Osteocyte (in vitro differentiated cells): Measurements from ENCODE around the gene CDH4. TPM values are rescaled to one million over a fixed set of nuclear protein-coding genes. Genes with fewer than 3 reads are reported as not detected.

Source experiments
- DNase-seq: peaks from one replicate; pipeline ENCODE4 v3.0.0; 2021; ENCODE audit warnings: mixed read lengths; ENCODE audit not compliant: unreplicated experiment; ENCODE audit errors: extremely low spot score
- H3K27ac Mint-ChIP-seq: one replicate; pipeline ENCODE4 v1.8.0; 2021; ENCODE audit warnings: mild to moderate bottlenecking, mixed read lengths; ENCODE audit not compliant: unreplicated experiment
- H3K27me3 Mint-ChIP-seq: one replicate; pipeline ENCODE4 v1.8.0; 2021; ENCODE audit warnings: mixed read lengths; ENCODE audit not compliant: unreplicated experiment
- H3K36me3 Mint-ChIP-seq: one replicate; pipeline ENCODE4 v1.8.0; 2021; ENCODE audit warnings: mixed read lengths; ENCODE audit not compliant: unreplicated experiment
- H3K4me1 Mint-ChIP-seq: one replicate; pipeline ENCODE4 v1.8.0; 2021; ENCODE audit warnings: mixed read lengths; ENCODE audit not compliant: unreplicated experiment
- H3K4me3 Mint-ChIP-seq: one replicate; pipeline ENCODE4 v1.8.0; 2021; ENCODE audit warnings: mild to moderate bottlenecking, moderate library complexity, mixed read lengths; ENCODE audit not compliant: unreplicated experiment
- H3K9me3 Mint-ChIP-seq: one replicate; pipeline ENCODE4 v1.8.0; 2021; ENCODE audit warnings: mixed read lengths; ENCODE audit not compliant: unreplicated experiment
- CTCF ChIP-seq: fragments of 200-600 bp; sonication (generic); IDR thresholded peaks from 2 replicates; pipeline ENCODE4 v1.5.0; 2021; ENCODE audit warnings: antibody characterized with exemption, mild to moderate bottlenecking, moderate library complexity
- total RNA-seq: library from RNA; stranded (reverse); gene quantifications from 2 replicates; pipeline ENCODE4 v1.2.1, GENCODE V29; 2021

CDH4 gene
- total RNA-seq, 1 donor from 2014 or later = 1.3 TPM

GRCh38 chr20:61544910-61545889 lies 293.1 kb downstream of the CDH4 start:
- TF ChIP-seq CTCF = no peak
- Mint-ChIP-seq H3K27me3 (peaks cover 4% of the 10 kb centered on the region), H3K4me1 (no peaks in the 10 kb centered on the region), H3K36me3 (no peaks in the 10 kb centered on the region), H3K27ac (no peak overlapping the region), H3K9me3 (no peaks in the 10 kb centered on the region), H3K4me3 (no peak overlapping the region)
- no peak for DNase-seq

GRCh38 chr20:61546641-61547040 lies 294.6 kb downstream of the CDH4 start:
- H3K4me1 Mint-ChIP-seq = no peaks in the 10 kb centered on the region

GRCh38 chr20:61548069-61548468 lies 296.0 kb downstream of the CDH4 start:
- Mint-ChIP-seq H3K4me1 (no peaks in the 10 kb centered on the region), H3K27ac (no peak overlapping the region), H3K27me3 (peaks cover 4% of the 10 kb centered on the region), H3K9me3 (peaks cover 15% of the 10 kb centered on the region), H3K36me3 (no peaks in the 10 kb centered on the region), H3K4me3 (no peak overlapping the region)
- DNase-seq = no peak
- TF ChIP-seq CTCF = no peak

More at GRCh38 chr20:61546641-61547040, 294.6 kb downstream of the CDH4 start:
- Mint-ChIP-seq H3K4me3 (no peak overlapping the region), H3K27ac (no peak overlapping the region), H3K9me3 (peaks cover 4% of the 10 kb centered on the region), H3K27me3 (peaks cover 4% of the 10 kb centered on the region), H3K36me3 (no peaks in the 10 kb centered on the region)
- no peak for TF ChIP-seq CTCF
- no peak for DNase-seq

- TF ChIP-seq CTCF = no peak
- Mint-ChIP-seq H3K4me3 (no peak overlapping the region), H3K27ac (no peak overlapping the region), H3K36me3 (no peaks in the 10 kb centered on the region), H3K9me3 (peaks cover 15% of the 10 kb centered on the region), H3K4me1 (no peaks in the 10 kb centered on the region), H3K27me3 (peaks cover 4% of the 10 kb centered on the region)
- no peak for DNase-seq
Observed at GRCh38 chr20:61549865-61550264, 297.8 kb downstream of the CDH4 start.

GRCh38 chr20:61551401-61551800 lies 299.3 kb downstream of the CDH4 start:
- H3K27me3 Mint-ChIP-seq = peaks cover 4% of the 10 kb centered on the region
- peaks cover 15% of the 10 kb centered on the region for H3K9me3 Mint-ChIP-seq
- no peak for TF ChIP-seq CTCF
- no peak for DNase-seq
- H3K27ac Mint-ChIP-seq = no peak overlapping the region
- no peak overlapping the region for H3K4me3 Mint-ChIP-seq
- H3K36me3 Mint-ChIP-seq = no peaks in the 10 kb centered on the region
- peaks cover 9% of the 10 kb centered on the region for H3K4me1 Mint-ChIP-seq
